Trophoblast cell (in vitro differentiated cells and primary cell): ENCODE measurements around the gene F2RL3.
A peak's percentile ranks its signal among the peaks of the same experiment; 100 is the strongest.

Experiments
- DNase-seq, 2 donors: peaks; one replicate each; pipeline ENCODE4 v3.0.0-alpha.2; 2016
- H2AFZ ChIP-seq: 2 replicates; pipeline ENCODE4 v1.6.1; 2013; ENCODE audit warnings: low read length, moderate library complexity, mild to moderate bottlenecking; ENCODE audit not compliant: insufficient read depth, poor library complexity
- H2AK5ac ChIP-seq: 2 replicates; pipeline ENCODE4 v1.6.1; 2013; ENCODE audit warnings: mild to moderate bottlenecking, low read length
- H2BK120ac ChIP-seq: 2 replicates; pipeline ENCODE4 v1.6.1; 2013; ENCODE audit warnings: low read length, mild to moderate bottlenecking, moderate library complexity; ENCODE audit not compliant: insufficient read depth, poor library complexity
- H2BK12ac ChIP-seq: 2 replicates; pipeline ENCODE4 v1.6.1; 2013; ENCODE audit warnings: mild to moderate bottlenecking, low read length, moderate library complexity
- H2BK5ac ChIP-seq: 2 replicates; pipeline ENCODE4 v1.6.1; 2013; ENCODE audit warnings: low read length, low read depth, moderate library complexity, mild to moderate bottlenecking; ENCODE audit not compliant: poor library complexity
- H3K14ac ChIP-seq: 2 replicates; pipeline ENCODE4 v1.6.1; 2013; ENCODE audit warnings: mild to moderate bottlenecking, low read length
- H3K18ac ChIP-seq: 2 replicates; pipeline ENCODE4 v1.6.1; 2013; ENCODE audit warnings: mild to moderate bottlenecking, low read length
- H3K23ac ChIP-seq: 2 replicates; pipeline ENCODE4 v1.6.1; 2013; ENCODE audit warnings: low read length
- H3K27ac ChIP-seq: 2 replicates; pipeline ENCODE4 v1.5.1; 2013; ENCODE audit warnings: low read depth, mild to moderate bottlenecking, inconsistent platforms, low read length, moderate library complexity
- H3K27me3 ChIP-seq: 2 replicates; pipeline ENCODE4 v1.6.1; 2013; ENCODE audit warnings: inconsistent platforms, mild to moderate bottlenecking, low read length, moderate library complexity; ENCODE audit not compliant: insufficient read depth
- H3K36me3 ChIP-seq, 2 experiments: 1 replicate in 1 of 2; 2 replicates in 1 of 2; pipeline ENCODE4 v1.6.1; 2013; ENCODE audit warnings: low read length in 2 of 2, mild to moderate bottlenecking in 2 of 2, moderate library complexity in 1 of 2; ENCODE audit not compliant: insufficient read depth in 2 of 2, control insufficient read depth in 1 of 2
- H3K4ac ChIP-seq: 2 replicates; pipeline ENCODE4 v1.6.1; 2013; ENCODE audit warnings: low read depth, mild to moderate bottlenecking, low read length, moderate library complexity
- H3K4me1 ChIP-seq, 2 experiments: 1 replicate in 1 of 2; 2 replicates in 1 of 2; pipeline ENCODE4 v1.6.1; 2013; ENCODE audit warnings: low read length in 2 of 2, mild to moderate bottlenecking in 2 of 2, moderate library complexity in 1 of 2; ENCODE audit not compliant: insufficient read depth in 2 of 2, control insufficient read depth in 1 of 2
- H3K4me2 ChIP-seq: 2 replicates; pipeline ENCODE4 v1.6.1; 2013; ENCODE audit warnings: inconsistent platforms, mild to moderate bottlenecking, low read length, moderate library complexity
- H3K4me3 ChIP-seq: 2 replicates; pipeline ENCODE4 v1.5.1; 2013; ENCODE audit warnings: mild to moderate bottlenecking, low read depth, low read length, inconsistent platforms
- H3K79me1 ChIP-seq: one replicate; pipeline ENCODE4 v1.6.1; 2013; ENCODE audit warnings: low read length
- H3K79me2 ChIP-seq: 2 replicates; pipeline ENCODE4 v1.6.1; 2013; ENCODE audit warnings: low read length, mild to moderate bottlenecking; ENCODE audit not compliant: control insufficient read depth, insufficient read depth, poor library complexity
- H3K9ac ChIP-seq: 2 replicates; pipeline ENCODE4 v1.6.1; 2013; ENCODE audit warnings: mild to moderate bottlenecking, low read length
- H3K9me3 ChIP-seq: 2 replicates; pipeline ENCODE4 v1.6.1; 2013; ENCODE audit warnings: low read depth, mild to moderate bottlenecking, control low read depth, inconsistent platforms, low read length; ENCODE audit not compliant: insufficient read depth
- H4K12ac ChIP-seq: 2 replicates; pipeline ENCODE4 v1.6.1; 2013; ENCODE audit warnings: low read depth, mild to moderate bottlenecking, low read length, moderate library complexity
- H4K8ac ChIP-seq: 2 replicates; pipeline ENCODE4 v1.6.1; 2013; ENCODE audit warnings: low read depth, mild to moderate bottlenecking, low read length, moderate library complexity
- H4K91ac ChIP-seq: one replicate; pipeline ENCODE4 v1.6.1; 2013; ENCODE audit warnings: low read depth, mild to moderate bottlenecking, low read length, moderate library complexity
- WGBS: extraction: QIAGEN DNeasy Blood & Tissue Kit; methylation state at CpG from one replicate; pipeline ENCODE4 v1.1.7; 2013; ENCODE audit warnings: missing lambda C conversion rate; ENCODE audit not compliant: insufficient read length, insufficient coverage; ENCODE audit errors: extremely low coverage; 5-methylcytosine and 5-hydroxymethylcytosine counted together

The F2RL3 gene

GRCh38 chr19:16869331-16869972, 19.3 kb upstream of the F2RL3 start:
- H2AFZ ChIP-seq = no peak overlapping the region
- H2BK12ac ChIP-seq = no peak overlapping the region
- H3K23ac ChIP-seq = no peak overlapping the region
- H3K4me2 ChIP-seq = no peak overlapping the region
- H4K12ac ChIP-seq = no peak overlapping the region
- no peak overlapping the region for H4K8ac ChIP-seq
- no peak overlapping the region for H3K27ac ChIP-seq
- H2BK120ac ChIP-seq = no peak overlapping the region
- peaks cover 82 to 90% of the 10 kb centered on the region in 2 experiments for H3K36me3 ChIP-seq
- peaks cover 13% of the 10 kb centered on the region for H3K9me3 ChIP-seq
- H2BK5ac ChIP-seq = no peak overlapping the region
- no peak overlapping the region for H2AK5ac ChIP-seq
- no peak overlapping the region for H3K4me3 ChIP-seq
- H3K4ac ChIP-seq = no peak overlapping the region
- no peaks in the 10 kb centered on the region for H3K79me1 ChIP-seq
- no peaks in the 10 kb centered on the region for H3K27me3 ChIP-seq
- no peak overlapping the region for H3K14ac ChIP-seq
- peaks cover 0 to 3% of the 10 kb centered on the region in 2 experiments for H3K4me1 ChIP-seq
- no peaks in the 10 kb centered on the region for H3K79me2 ChIP-seq
- H4K91ac ChIP-seq = no peak overlapping the region
- WGBS = no CpG with 5 or more reads among the region's 30 CpGs
- H3K18ac ChIP-seq = no peak overlapping the region
- DNase-seq = no peak
- H3K9ac ChIP-seq = no peak overlapping the region

GRCh38 chr19:16871871-16872270, 16.9 kb upstream of the F2RL3 start:
- H3K4me3 ChIP-seq = no peak overlapping the region
- H3K4me2 ChIP-seq = no peak overlapping the region
- no peaks in the 10 kb centered on the region for H3K79me2 ChIP-seq
- no peak overlapping the region for H2AFZ ChIP-seq
- H3K9ac ChIP-seq = no peak overlapping the region
- no peak overlapping the region for H4K12ac ChIP-seq
- H2AK5ac ChIP-seq = no peak overlapping the region
- no peak overlapping the region for H2BK120ac ChIP-seq
- no peak overlapping the region for H3K18ac ChIP-seq
- H3K27ac ChIP-seq = no peak overlapping the region
- peaks cover 73 to 83% of the 10 kb centered on the region in 2 experiments for H3K36me3 ChIP-seq
- no peak overlapping the region for H3K14ac ChIP-seq
- H3K4ac ChIP-seq = no peak overlapping the region
- no peak overlapping the region for H2BK12ac ChIP-seq
- no peak for DNase-seq
- no CpG with 5 or more reads among the region's 7 CpGs for WGBS
- H2BK5ac ChIP-seq = no peak overlapping the region
- no peaks in the 10 kb centered on the region for H3K27me3 ChIP-seq
- peaks cover 0 to 3% of the 10 kb centered on the region in 2 experiments for H3K4me1 ChIP-seq
- H3K79me1 ChIP-seq = no peaks in the 10 kb centered on the region
- H4K91ac ChIP-seq = no peak overlapping the region
- H4K8ac ChIP-seq = no peak overlapping the region
- no peak overlapping the region for H3K23ac ChIP-seq
- peaks cover 21% of the 10 kb centered on the region for H3K9me3 ChIP-seq

DNA sequence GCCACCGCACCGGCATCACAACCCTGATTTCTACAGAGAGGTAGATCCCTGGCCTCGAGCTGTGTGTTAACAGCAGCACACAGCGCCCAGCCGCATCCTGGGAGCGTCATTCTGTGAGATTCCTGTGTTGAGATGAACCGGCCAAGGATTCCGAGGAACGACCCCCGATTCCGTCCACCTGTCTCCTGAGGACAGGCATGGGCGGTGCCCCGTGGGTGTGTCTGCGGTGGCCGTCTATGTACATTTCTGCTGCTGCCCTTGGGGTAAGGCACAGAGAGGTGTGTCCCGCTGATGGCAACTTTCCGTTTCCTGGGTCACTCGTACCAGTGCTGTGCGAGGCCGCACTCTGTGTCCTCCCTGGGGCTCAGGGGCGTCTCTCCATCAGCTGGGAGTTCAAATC, 16.1 kb upstream of the F2RL3 start:
- Histone ChIP-seq H3K4me2 (no peak overlapping the region), H2BK120ac (no peak overlapping the region)
- no CpG with 5 or more reads among the region's 21 CpGs for WGBS

GRCh38 chr19:16873594-16873993, 15.2 kb upstream of the F2RL3 start:
- H4K12ac ChIP-seq = no peak overlapping the region
- no peaks in the 10 kb centered on the region for H3K27me3 ChIP-seq
- H2AK5ac ChIP-seq = no peak overlapping the region
- H2BK120ac ChIP-seq = no peak overlapping the region
- no peak overlapping the region for H2AFZ ChIP-seq
- peaks cover 73 to 83% of the 10 kb centered on the region in 2 experiments for H3K36me3 ChIP-seq
- H2BK12ac ChIP-seq = no peak overlapping the region
- H3K9me3 ChIP-seq = peaks cover 24% of the 10 kb centered on the region
- H3K23ac ChIP-seq = peak overlapping the region; percentile 5
- H3K9ac ChIP-seq = no peak overlapping the region
- no peak overlapping the region for H3K4me3 ChIP-seq
- peak; percentile 33 to 61 for DNase-seq
- peaks cover 0 to 3% of the 10 kb centered on the region in 2 experiments for H3K4me1 ChIP-seq
- no peak overlapping the region for H4K91ac ChIP-seq
- no peak overlapping the region for H2BK5ac ChIP-seq
- H3K18ac ChIP-seq = no peak overlapping the region
- no peak overlapping the region for H3K4ac ChIP-seq
- no peak overlapping the region for H3K4me2 ChIP-seq
- H3K27ac ChIP-seq = no peak overlapping the region
- H3K79me2 ChIP-seq = no peaks in the 10 kb centered on the region
- WGBS = no CpG with 5 or more reads among the region's 3 CpGs
- no peak overlapping the region for H4K8ac ChIP-seq
- H3K79me1 ChIP-seq = no peaks in the 10 kb centered on the region
- no peak overlapping the region for H3K14ac ChIP-seq

More for the DNA sequence above, 16.1 kb upstream of the F2RL3 start:
- Histone ChIP-seq H2BK12ac (no peak overlapping the region), H3K14ac (no peak overlapping the region), H4K8ac (no peak overlapping the region), H3K9ac (no peak overlapping the region), H4K91ac (no peak overlapping the region), H3K4me1 (peaks cover 0 to 3% of the 10 kb centered on the region in 2 experiments), H2AK5ac (no peak overlapping the region), H3K36me3 (peaks cover 73 to 83% of the 10 kb centered on the region in 2 experiments), H3K79me1 (no peaks in the 10 kb centered on the region), H3K4me3 (no peak overlapping the region), H3K27ac (no peak overlapping the region), H3K9me3 (peaks cover 21% of the 10 kb centered on the region), H3K18ac (no peak overlapping the region), H2BK5ac (no peak overlapping the region), H3K4ac (no peak overlapping the region), H3K79me2 (no peaks in the 10 kb centered on the region), H3K23ac (no peak overlapping the region), H4K12ac (no peak overlapping the region), H2AFZ (no peak overlapping the region), H3K27me3 (no peaks in the 10 kb centered on the region)
- no peak for DNase-seq
